GM19239 (cell line): ENCODE data around the gene APOD.
"Not testable (repeated sequence)": the region's sequence is repeated elsewhere in the genome, so short reads cannot be mapped to it uniquely, and the experiment has no call there.

Experiments
- DNase-seq: peaks from one replicate; pipeline ENCODE4 v3.0.0; 2011; ENCODE audit warnings: low spot score; ENCODE audit not compliant: insufficient read length
- FAIRE-seq: peaks from 2 replicates; lab custom pipeline; 2011; peaks lifted over from hg19 to GRCh38; lab: Jason Lieb, UNC

The APOD gene

GRCh38 chr3:195591220-195591619, 7.5 kb upstream of the APOD start:
- FAIRE-seq (no peak), DNase-seq (no peak)

DNA sequence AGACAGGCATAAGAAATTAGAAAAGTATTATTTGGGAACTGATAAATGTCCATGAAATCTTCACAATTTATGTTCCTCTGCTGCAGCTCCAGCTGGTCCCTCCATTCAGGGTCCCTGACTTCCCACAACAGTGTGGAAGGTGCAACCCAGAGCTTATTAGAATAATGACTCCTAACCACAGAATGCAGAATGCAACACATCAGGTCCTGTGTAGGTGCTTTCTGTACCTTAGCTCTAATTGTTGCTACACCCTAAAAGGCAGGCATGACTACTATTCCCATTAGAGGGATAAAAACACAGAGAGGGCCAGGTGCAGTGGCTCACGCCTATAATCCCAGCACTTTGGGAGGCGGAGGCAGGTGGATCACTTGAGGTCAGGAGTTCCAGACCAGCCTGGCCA, 6.6 kb upstream of the APOD start:
- not testable (repeated sequence) for FAIRE-seq, DNase-seq

- DNase-seq, FAIRE-seq: not testable (repeated sequence)
These were observed 6.1 kb upstream of the APOD start for GRCh38 chr3:195589796-195590195.

DNA sequence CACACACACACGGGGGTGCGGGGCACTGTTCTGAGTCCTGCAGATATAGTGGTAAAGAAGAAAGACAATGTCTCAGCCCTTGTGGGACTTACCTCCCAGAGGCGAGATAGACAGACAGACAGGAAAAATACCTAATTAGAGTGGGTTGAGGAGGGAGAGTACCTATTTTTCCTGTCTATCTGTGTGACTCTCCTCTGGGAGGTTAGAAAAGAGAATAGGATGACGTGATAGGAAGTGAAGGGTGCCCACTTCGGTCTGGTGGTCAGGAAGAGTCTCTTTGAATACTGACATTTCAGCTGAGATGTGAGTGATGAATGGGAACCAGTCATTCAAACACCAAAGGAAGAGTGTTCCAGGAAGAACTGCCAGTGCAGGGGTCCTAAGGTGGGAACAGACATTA, 4.1 kb upstream of the APOD start:
- FAIRE-seq (no peak), DNase-seq (no peak)

- DNase-seq (no peak), FAIRE-seq (no peak)
These were observed 3.7 kb upstream of the APOD start for GRCh38 chr3:195587406-195587805.

- DNase-seq (no peak), FAIRE-seq (no peak)
These were observed 767 bp upstream of the APOD start for GRCh38 chr3:195584543-195584870.

GRCh38 chr3:195582947-195583346, 793 bp downstream of the APOD start:
- DNase-seq (no peak), FAIRE-seq (no peak)

DNA sequence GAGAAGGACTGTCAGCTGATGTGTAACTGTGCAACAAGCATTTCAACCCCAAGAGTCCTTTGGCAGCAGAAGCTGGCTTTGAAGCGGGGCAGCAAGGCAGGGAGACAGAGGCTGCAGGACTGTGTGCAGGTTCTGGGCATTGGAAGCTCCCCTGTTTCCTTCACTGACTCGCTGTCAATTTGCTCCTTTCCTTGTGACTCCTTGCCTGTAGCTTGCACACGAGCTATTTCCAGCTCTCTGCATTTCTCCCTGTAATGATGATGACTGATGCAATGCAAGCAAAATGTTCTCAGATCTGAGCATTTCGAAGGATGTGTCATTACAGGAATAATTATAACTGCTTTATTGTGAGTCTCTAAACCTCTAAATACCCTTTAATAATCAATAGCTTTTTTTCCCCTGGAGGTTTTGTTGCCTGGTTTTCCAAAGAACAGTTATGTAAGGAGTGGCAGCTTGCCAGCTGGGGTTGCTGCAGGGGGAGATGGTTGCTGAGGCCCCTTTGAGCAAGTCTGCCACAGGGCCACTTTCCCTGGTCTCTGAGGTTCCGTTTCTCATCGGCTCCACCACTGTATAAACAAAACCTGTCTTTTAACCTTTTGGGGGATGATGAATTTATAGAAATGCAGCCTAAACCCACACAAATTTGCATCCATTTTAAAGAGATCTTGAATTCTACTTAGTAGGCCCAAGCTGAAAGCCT, 2.8 kb downstream of the APOD start:
- FAIRE-seq (no peak), DNase-seq (no peak)

DNA sequence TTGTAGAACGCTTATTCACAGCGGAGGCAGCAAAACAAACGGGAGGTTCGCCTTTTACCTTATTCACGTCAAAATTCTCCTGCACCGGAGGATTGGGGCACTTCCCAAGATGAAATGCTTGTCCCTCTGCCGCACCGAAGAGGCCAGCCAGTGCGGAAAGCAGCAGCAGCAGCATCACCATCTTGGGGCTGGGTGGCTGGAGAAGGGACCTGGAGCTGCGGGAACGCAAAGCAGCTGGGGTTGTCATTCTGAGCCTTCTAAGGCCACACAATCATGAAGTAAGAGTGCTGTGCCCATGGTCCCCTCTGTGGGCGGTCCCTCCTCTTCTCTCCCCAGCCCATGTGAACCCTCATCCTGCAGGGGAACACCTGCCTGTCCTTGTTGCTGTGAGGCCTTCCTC, 4.5 kb downstream of the APOD start:
- DNase-seq (no peak), FAIRE-seq (no peak)

DNA sequence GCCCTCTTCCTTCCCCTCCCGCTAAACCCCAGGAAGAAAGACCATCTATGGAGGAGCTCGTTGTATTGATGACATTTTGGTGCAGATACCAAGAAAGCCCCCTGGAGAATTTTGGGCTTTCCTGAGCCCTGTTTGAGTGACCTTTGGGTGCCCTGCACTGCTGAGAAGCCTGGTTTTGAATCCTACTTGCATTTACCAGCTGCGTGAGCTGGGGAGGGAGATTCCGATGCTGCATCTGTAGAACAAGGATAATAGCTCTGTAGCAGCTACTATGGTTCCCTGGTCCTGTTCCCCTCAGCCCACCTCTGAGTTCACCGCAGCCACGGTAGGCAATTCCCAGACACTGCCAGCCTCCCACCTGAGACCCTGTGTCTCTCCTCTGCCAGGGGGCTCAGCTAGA, 5.2 kb downstream of the APOD start:
- no peak for FAIRE-seq

GRCh38 chr3:195577645-195578177, 6.0 kb downstream of the APOD start:
- FAIRE-seq = no peak

More for the DNA sequence above, 5.2 kb downstream of the APOD start:
- no peak for DNase-seq

GRCh38 chr3:195574497-195575304, 9.0 kb downstream of the APOD start:
- FAIRE-seq (no peak), DNase-seq (no peak)

More at GRCh38 chr3:195577645-195578177, 6.0 kb downstream of the APOD start:
- no peak for DNase-seq

DNA sequence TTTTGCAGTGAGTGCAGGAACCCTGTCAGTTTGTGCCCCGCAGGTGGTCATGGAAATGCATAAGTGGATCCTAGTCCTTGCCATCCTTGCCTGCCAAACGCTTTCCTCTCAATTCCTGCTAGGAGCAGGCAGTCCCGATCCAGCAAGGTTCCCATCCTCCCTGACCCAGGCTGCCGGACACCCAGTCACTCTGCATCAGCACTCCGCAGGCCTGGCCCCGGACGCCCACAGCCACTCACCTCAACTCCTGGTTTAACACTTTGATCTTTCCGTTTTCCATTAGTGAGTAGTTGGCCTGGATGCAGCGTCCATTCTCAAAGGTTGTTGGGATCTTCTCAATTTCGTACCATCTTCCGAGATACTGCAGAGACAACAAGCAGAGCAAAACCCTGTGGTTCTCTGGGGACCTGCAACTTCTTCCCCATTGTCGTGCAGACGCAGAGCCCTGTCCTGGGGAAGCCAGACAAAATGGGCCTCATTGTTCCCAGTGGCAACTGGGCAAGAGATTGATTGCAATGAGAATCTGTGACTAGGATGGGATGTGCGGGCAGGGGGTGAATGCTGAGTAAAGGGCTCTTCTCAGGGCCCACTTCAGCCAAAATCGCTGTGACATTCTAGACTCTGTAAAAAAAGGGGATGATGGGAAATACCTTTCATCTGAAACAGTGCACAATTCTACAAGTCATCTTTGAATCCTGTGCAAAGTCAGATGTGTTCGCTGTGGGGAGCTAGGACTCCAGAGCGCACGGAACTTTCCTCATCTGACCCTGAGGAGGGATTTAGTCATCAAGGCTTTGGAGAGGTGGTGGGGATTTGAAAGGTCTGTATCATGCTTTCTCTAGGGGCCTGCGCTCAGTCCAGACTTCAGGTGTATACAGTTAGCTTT, 9.9 kb downstream of the APOD start:
- FAIRE-seq (no peak), DNase-seq (no peak)

GRCh38 chr3:195571361-195571760, 12.4 kb downstream of the APOD start:
- DNase-seq (no peak), FAIRE-seq (no peak)

DNA sequence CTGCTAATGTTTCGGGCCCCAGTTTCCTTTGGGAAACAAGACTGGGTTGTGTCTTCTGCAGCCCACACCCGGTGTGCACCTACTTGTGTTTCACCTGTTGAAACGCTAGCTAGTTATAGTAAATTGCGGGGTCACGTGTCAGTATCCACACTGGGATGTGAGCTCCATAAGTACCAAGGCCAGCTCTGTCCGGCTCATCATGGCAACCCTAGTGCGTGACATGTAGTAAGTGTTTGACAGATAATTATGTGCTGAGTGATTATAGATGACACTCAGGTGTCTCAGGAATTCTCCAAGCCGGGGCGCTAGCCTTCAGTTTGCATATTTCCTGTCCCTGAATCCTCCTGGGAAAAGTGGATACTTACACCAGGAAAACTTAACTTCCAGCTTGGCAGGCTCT, 12.8 kb downstream of the APOD start:
- no peak for FAIRE-seq
- DNase-seq = no peak

DNA sequence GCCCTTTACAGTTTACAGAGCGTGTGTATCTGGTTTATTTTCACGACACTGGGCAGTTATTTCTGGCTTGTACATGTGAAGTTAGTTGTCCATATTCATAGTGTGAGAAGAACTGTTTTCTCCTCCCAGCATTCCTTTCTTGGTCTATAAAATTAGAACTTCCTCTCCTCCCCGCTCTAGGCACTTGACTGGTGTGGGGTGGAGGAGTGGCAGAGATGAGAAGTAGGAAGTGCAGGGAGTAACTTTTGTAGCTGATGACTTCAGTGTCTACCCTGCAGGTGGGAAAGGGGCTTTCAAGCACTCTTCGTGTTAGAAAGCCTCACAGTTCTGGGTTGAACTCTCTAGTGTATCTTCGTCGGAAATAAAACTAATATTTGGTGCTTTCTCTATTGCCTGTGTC, 13.4 kb downstream of the APOD start:
- DNase-seq (no peak), FAIRE-seq (no peak)

DNA sequence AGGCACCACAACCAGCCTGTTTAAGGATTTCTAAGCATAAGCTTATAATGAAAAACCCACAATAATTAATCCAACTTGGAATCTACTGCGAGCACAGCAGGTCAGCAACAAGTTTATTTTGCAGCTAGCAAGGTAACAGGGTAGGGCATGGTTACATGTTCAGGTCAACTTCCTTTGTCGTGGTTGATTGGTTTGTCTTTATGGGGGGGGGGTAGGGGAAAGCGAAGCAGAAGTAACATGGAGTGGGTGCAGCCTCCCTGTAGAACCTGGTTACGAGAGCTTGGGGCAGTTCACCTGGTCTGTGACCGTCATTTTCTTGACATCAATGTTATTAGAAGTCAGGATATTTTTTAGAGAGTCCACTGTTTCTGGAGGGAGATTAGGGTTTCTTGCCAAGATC, 15.1 kb downstream of the APOD start:
- DNase-seq (no peak), FAIRE-seq (no peak)

DNA sequence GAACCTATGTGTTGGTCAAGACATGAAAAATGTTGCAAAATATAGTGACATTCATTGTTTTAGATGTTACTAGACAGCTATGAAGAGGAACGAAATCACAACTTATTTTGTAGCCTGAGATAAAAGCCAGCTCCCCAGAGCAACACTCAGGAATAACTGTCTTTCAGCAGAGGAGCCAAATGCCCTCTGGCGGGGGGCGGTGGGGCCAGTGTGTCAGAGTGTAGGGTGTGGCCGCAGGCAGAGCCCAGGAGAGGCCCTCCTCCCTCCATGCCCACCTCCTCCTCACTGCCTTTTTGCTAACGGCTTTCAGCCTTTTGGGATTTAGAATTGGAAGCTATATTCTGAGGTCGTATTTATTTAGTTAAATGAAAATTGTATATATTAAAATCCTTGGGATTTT, 16.9 kb downstream of the APOD start:
- FAIRE-seq (no peak), DNase-seq (no peak)

DNA sequence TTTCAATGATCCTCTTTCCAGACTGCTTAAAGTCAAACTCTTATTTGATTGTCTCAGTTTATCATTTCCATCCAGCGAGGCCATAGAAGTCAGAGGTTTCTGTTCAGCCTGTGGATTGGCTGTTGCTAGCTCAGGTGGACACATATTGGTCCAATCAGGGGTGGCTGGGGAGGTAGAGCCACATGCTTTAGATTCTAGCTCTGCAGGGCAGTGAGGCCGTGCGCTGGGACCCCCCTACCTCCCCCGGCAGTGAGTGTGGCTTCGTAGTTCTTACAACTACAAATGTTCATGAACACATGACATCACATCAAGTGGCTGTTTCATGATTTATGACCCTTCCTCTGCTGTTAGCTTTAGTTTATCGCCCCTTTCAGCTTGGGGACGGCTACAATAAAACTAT, 18.0 kb downstream of the APOD start:
- no peak for DNase-seq
- FAIRE-seq = no peak

- DNase-seq = no peak
- FAIRE-seq = no peak
These were observed 20.4 kb downstream of the APOD start for GRCh38 chr3:195563317-195563716.
